HEK293T (cell line): ENCODE results near the gene PSME2.

Source experiments
- CTCF ChIA-PET: fragments of 350-600 bp; formaldehyde crosslinking; extraction: SDS; loops from one replicate; lab custom pipeline; 2021; ENCODE audit warnings: antibody characterized with exemption, inconsistent platforms; lab: Yijun Ruan, JAX
- POLR2A ChIA-PET: fragments of 350-600 bp; formaldehyde crosslinking; extraction: SDS; loops from one replicate; lab custom pipeline; 2020; ENCODE audit warnings: antibody characterized with exemption, inconsistent platforms; lab: Yijun Ruan, JAX
- DNase-seq: peaks from one replicate; pipeline ENCODE4 v3.0.0; 2012; ENCODE audit warnings: mixed read lengths; ENCODE audit errors: extremely low spot score
- ARNT ChIP-seq: fragments of 450-650 bp; IDR thresholded peaks from 2 replicates; pipeline ENCODE4 v1.6.1; 2017; ENCODE audit warnings: mild to moderate bottlenecking
- BHLHE40 ChIP-seq: fragments of 450-650 bp; IDR thresholded peaks from 2 replicates; pipeline ENCODE4 v1.6.1; 2016; ENCODE audit warnings: mild to moderate bottlenecking, moderate library complexity, borderline replicate concordance
- CTBP1 ChIP-seq: fragments of 450-650 bp; IDR thresholded peaks from 2 replicates; pipeline ENCODE4 v1.6.1; 2016; ENCODE audit warnings: borderline replicate concordance
- ELF4 ChIP-seq: fragments of 450-650 bp; IDR thresholded peaks from 2 replicates; pipeline ENCODE4 v1.6.1; 2017; ENCODE audit warnings: antibody characterized with exemption
- FOXA1 ChIP-seq: fragments of 450-650 bp; IDR thresholded peaks from 2 replicates; pipeline ENCODE4 v1.6.1; 2016; ENCODE audit warnings: mild to moderate bottlenecking
- FOXK2 ChIP-seq: fragments of 450-650 bp; IDR thresholded peaks from 2 replicates; pipeline ENCODE4 v1.6.1; 2016; ENCODE audit warnings: mild to moderate bottlenecking
- FOXM1 ChIP-seq: fragments of 450-650 bp; IDR thresholded peaks from 2 replicates; pipeline ENCODE4 v1.6.1; 2017; ENCODE audit warnings: mild to moderate bottlenecking, borderline replicate concordance
- HDGF ChIP-seq: fragments of 450-650 bp; IDR thresholded peaks from 2 replicates; pipeline ENCODE4 v1.6.1; 2017; ENCODE audit warnings: antibody characterized with exemption, borderline replicate concordance
- L3MBTL2 ChIP-seq: fragments of 450-650 bp; conservative IDR thresholded peaks from 2 replicates; pipeline ENCODE4 v1.6.1; 2016; ENCODE audit warnings: mild to moderate bottlenecking
- LEF1 ChIP-seq: fragments of 450-650 bp; IDR thresholded peaks from 2 replicates; pipeline ENCODE4 v1.6.1; 2017; ENCODE audit warnings: mild to moderate bottlenecking, borderline replicate concordance
- NFRKB ChIP-seq: fragments of 450-650 bp; IDR thresholded peaks from 2 replicates; pipeline ENCODE4 v1.6.1; 2016; ENCODE audit warnings: mild to moderate bottlenecking, moderate library complexity
- SP1 ChIP-seq: fragments of 450-650 bp; IDR thresholded peaks from 2 replicates; pipeline ENCODE4 v1.6.1; 2017
- SUZ12 ChIP-seq: fragments of 450-650 bp; IDR thresholded peaks from 2 replicates; pipeline ENCODE4 v1.6.1; 2016; ENCODE audit warnings: mild to moderate bottlenecking
- TARDBP ChIP-seq: fragments of 450-650 bp; IDR thresholded peaks from 2 replicates; pipeline ENCODE4 v1.6.1; 2016
- ZNF384 ChIP-seq: fragments of 450-650 bp; IDR thresholded peaks from 2 replicates; pipeline ENCODE4 v1.6.1; 2016
- TF ChIP-seq, protein P1 (sequence below): fragments of 450-650 bp; IDR thresholded peaks from 2 replicates; pipeline ENCODE4 v1.6.1; 2016

PSME2 gene

DNA sequence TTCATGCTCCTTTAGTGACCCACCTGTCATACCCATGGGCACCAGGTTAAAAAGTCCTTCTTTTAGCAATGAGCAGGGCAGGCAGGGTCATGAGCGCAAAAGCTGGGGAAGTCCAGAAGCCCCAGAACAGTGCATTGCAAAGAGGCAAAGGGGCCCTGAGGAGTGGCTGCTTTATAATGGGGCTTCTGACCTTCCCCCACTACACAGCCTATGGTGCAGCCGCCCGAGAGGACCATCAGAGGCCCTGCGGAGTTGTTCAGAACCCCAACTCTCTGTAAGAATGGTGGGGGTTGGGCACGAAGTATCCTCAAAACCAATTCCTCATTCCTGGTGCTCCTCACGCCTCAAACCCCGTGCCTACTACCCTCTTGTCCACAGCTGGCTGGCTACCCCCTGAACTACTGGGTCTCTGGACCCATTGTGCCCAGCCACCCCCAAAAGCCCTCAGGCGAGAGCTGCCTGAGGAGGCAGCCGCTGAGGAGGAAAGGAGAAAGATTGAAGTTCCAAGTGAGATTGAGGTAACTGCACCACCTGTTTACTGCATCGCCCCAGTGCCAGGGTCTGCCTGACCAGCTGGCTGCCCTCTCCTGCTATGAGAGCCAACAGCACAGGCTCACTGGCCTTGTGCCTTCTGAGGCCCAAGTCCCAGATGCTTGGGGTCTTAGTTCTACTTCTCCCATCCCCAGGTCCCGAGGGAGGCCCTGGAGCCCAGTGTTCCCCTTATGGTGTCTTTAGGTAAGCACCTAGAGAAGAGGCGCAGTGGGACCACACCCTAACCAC lies 32.2 kb upstream of the PSME2 start:
- CTCF ChIA-PET: interaction anchor here (1.2 kb wide), 1 partner anchor 17 kb away, joined by 4 read pairs; the partner anchor contains the start of gene IRF9
- POLR2A ChIA-PET: interaction anchor here (1.0 to 3.2 kb wide), 6 partner anchors 8 to 118 kb away, joined by 3 to 15 read pairs (median 6); partner anchors contain the start of genes EMC9, IPO4 and TM9SF1
- no peak for DNase-seq
- TF ChIP-seq TARDBP (no peak), ARNT (no peak), L3MBTL2 (no peak), CTBP1 (no peak), SUZ12 (no peak)
- TF ChIP-seq, protein P1, sequence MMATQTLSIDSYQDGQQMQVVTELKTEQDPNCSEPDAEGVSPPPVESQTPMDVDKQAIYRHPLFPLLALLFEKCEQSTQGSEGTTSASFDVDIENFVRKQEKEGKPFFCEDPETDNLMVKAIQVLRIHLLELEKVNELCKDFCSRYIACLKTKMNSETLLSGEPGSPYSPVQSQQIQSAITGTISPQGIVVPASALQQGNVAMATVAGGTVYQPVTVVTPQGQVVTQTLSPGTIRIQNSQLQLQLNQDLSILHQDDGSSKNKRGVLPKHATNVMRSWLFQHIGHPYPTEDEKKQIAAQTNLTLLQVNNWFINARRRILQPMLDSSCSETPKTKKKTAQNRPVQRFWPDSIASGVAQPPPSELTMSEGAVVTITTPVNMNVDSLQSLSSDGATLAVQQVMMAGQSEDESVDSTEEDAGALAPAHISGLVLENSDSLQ: no peak

DNA sequence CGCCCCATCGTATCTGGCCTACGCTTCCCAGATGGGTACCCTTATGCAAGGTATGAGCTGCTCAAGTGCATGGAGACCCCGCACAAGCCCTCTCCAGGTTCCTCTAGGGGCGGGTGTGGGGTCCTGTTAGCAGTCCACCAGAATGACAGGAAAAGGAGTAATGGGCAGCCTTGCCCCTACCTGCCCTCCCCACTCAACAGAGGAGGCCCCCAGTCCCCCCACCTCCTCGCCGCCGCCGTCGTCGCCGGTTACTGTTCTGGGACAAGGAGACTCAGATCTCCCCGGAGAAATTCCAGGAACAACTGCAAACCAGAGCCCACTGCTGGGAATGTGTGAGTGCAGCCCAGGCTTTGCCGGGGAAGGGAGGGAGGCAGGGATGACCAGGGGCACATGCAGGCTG lies 31.5 kb upstream of the PSME2 start:
- TF ChIP-seq HDGF (no peak), FOXM1 (no peak), LEF1 (no peak), SUZ12 (no peak), TARDBP (no peak), FOXA1 (no peak), ARNT (no peak), BHLHE40 (no peak), L3MBTL2 (no peak), SP1 (no peak), ELF4 (no peak), FOXK2 (no peak)
- TF ChIP-seq, protein P1: no peak
- POLR2A ChIA-PET: interaction anchor here (0.8 to 1.5 kb wide), 5 partner anchors 7 to 57 kb away, joined by 3 to 4 read pairs (median 3); partner anchors contain the start of genes CHMP4A and PSME2
- CTCF ChIA-PET: interaction anchor here (1.2 kb wide), 1 partner anchor 17 kb away, joined by 3 read pairs; the partner anchor contains the start of gene IRF9
- no peak for DNase-seq

DNA sequence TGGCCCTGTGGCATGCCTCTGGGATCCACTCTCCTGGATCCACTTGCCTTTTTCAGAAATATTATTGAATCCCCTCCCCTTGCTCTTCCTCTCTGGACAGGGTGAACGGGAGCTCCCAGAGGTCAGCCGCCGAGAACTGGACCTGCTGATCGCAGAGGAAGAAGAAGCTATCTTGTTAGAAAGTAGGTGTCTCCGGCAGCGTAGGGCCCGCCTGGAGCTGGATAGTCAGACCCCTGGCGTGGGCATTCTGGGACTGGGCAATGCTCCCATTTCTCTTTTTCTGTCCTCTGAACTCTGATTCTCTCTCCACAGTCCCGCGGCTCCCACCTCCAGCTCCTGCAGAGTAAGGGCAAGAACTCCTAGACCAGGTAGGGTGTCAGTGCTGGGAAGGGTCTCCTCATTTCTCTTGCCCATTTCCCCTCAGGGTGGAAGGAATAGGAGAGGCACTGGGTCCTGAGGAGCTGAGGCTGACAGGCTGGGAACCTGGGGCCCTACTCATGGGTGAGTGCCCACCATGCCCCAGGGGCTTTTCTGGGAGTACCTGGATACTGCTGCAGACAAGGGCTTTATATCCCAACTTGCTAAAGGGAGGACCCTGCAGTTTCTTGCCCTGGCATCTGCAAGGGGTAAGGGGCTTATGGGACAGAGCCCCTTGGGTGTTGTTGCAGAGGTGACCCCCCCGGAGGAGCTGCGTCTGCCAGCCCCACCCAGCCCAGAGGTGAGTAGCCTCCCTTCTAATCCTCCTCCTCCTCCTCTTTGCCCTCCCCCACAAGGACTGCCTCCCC lies 30.8 kb upstream of the PSME2 start:
- TF ChIP-seq, protein P1: no peak
- TF ChIP-seq SUZ12: no peak
- no peak for TF ChIP-seq FOXA1
- no peak for TF ChIP-seq SP1
- TF ChIP-seq NFRKB: no peak
- no peak for TF ChIP-seq BHLHE40
- no peak for TF ChIP-seq ELF4
- no peak for TF ChIP-seq ZNF384
- no peak for TF ChIP-seq FOXM1
- no peak for TF ChIP-seq ARNT
- TF ChIP-seq CTBP1: no peak
- no peak for TF ChIP-seq HDGF
- TF ChIP-seq LEF1: no peak
- CTCF ChIA-PET: interaction anchor here (1.2 kb wide), 1 partner anchor 16 kb away, joined by 3 read pairs; the partner anchor contains the start of gene IRF9
- DNase-seq: no peak
- POLR2A ChIA-PET: interaction anchor here (0.8 to 1.5 kb wide), 5 partner anchors 8 to 58 kb away, joined by 3 to 4 read pairs (median 3); partner anchors contain the start of genes CHMP4A and PSME2

DNA sequence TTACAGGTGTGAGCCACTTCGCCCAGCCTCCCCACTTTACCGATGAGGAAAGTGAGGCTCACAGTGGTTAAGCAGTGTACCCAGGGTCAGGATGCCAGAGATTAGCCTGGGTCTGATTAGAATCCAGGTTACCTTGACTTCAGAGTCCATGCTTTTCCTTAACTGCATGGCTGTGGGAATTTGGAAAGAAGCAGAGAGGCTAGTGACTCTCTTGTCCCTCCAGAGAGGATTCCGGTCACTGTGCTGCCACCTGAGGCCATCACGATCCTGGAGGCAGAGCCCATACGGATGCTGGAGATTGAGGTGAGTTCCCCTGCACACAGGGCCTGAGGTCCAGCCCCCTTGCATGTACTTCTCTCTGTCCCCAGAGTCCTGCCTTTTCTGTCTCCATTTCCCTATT lies 30.2 kb upstream of the PSME2 start:
- ChIA-PET CTCF (interaction anchor here (0.6 kb wide), 1 partner anchor 66 kb away, joined by 3 read pairs; no protein-coding TSS in a partner anchor), POLR2A (interaction anchor here (1.5 kb wide), 1 partner anchor 30 kb away, joined by 4 read pairs; the partner anchor contains the start of gene PSME2)
- TF ChIP-seq SP1 (no peak), TARDBP (no peak), CTBP1 (no peak), FOXK2 (no peak), FOXA1 (no peak), FOXM1 (no peak), L3MBTL2 (no peak), NFRKB (no peak), ARNT (no peak), ELF4 (no peak), SUZ12 (no peak), BHLHE40 (no peak), LEF1 (no peak), HDGF (no peak), ZNF384 (no peak)
- TF ChIP-seq, protein P1: no peak
- DNase-seq: no peak

DNA sequence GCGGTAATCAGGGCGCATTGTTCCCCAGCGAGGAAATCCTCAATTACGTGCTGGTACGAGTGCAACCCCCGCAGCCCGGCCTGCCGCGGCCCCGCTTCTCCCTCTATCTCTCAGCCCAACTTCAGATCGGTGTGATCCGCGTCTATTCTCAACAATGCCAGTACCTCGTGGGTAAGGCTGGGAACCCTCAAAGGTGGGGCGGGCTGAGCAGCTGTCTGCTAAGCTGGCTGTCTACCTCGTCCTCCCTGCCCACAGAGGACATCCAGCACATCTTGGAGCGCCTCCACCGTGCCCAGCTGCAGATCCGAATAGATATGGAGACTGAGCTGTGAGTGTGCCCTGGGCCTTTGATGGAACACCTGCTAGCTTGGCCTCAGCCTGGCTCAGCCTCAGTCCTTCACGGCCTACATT lies 26.5 kb upstream of the PSME2 start:
- TF ChIP-seq TARDBP: no peak
- TF ChIP-seq ARNT: no peak
- no peak for TF ChIP-seq SP1
- DNase-seq: no peak
- ChIA-PET CTCF (interaction anchor here (0.6 to 1.5 kb wide), 2 partner anchors 11 to 29 kb away, joined by 3 to 4 read pairs; partner anchors contain the start of gene IRF9), POLR2A (interaction anchor here (1.2 kb wide), 1 partner anchor 12 kb away, joined by 3 read pairs; the partner anchor contains the start of gene IRF9)
